Measurements from ENCODE around the gene CCDC9B. TPM values are rescaled to one million over a fixed set of nuclear protein-coding genes. Genes with fewer than 3 reads are reported as not detected.

CCDC9B gene
- 9.8 and 12.1 TPM in 2 replicates for total RNA-seq (2014; rRNA removed)
- polyA plus RNA-seq (2012), result 53.9 TPM

- peak; percentile 89 for DNase-seq (ENCODE audit: low read depth)
Measured at GRCh38 chr15:40340740-40341400, at the start of gene CCDC9B. Gene CCDC9B (minus strand): TSS chr15:40340939. CDS start chr15:40340819, 120 bp downstream.

- DNase-seq (ENCODE audit: low read depth), result no peak
Measured at GRCh38 chr15:40389824-40390595, 49.3 kb upstream of the CCDC9B start.

GRCh38 chr15:40388941-40389823 lies 48.4 kb upstream of the CCDC9B start:
- DNase-seq (ENCODE audit: low read depth), result no peak

GRCh38 chr15:40386480-40386879 lies 45.7 kb upstream of the CCDC9B start:
- DNase-seq (ENCODE audit: low read depth), result no peak

- peak; percentile 93 for DNase-seq (ENCODE audit: low read depth)
Measured at GRCh38 chr15:40382580-40383456, 42.1 kb upstream of the CCDC9B start, which contains the start of gene KNSTRN. Gene KNSTRN (plus strand): TSS chr15:40382721. CDS start chr15:40382836, 115 bp downstream.

GRCh38 chr15:40381818-40382529 lies 41.2 kb upstream of the CCDC9B start:
- no peak for DNase-seq (ENCODE audit: low read depth)

- no peak for DNase-seq (ENCODE audit: low read depth)
Measured at GRCh38 chr15:40380636-40381035, 39.9 kb upstream of the CCDC9B start.

- peak; percentile 99 for DNase-seq (ENCODE audit: low read depth)
Measured at GRCh38 chr15:40379853-40380252, 39.1 kb upstream of the CCDC9B start.

- DNase-seq (ENCODE audit: low read depth), result no peak
Measured at GRCh38 chr15:40379374-40379773, 38.6 kb upstream of the CCDC9B start.

GRCh38 chr15:40377606-40378005 lies 36.9 kb upstream of the CCDC9B start:
- no peak for DNase-seq (ENCODE audit: low read depth)

GRCh38 chr15:40372981-40373380 lies 32.2 kb upstream of the CCDC9B start:
- no peak for DNase-seq (ENCODE audit: low read depth)

GRCh38 chr15:40369971-40370370 lies 29.2 kb upstream of the CCDC9B start:
- DNase-seq (ENCODE audit: low read depth), result no peak

GRCh38 chr15:40369474-40369869 lies 28.7 kb upstream of the CCDC9B start:
- no peak for DNase-seq (ENCODE audit: low read depth)

GRCh38 chr15:40368719-40369473 lies 28.2 kb upstream of the CCDC9B start:
- no peak for DNase-seq (ENCODE audit: low read depth)

GRCh38 chr15:40367686-40368611 lies 27.2 kb upstream of the CCDC9B start:
- peak; percentile 87 for DNase-seq (ENCODE audit: low read depth)

GRCh38 chr15:40367371-40367685 lies 26.6 kb upstream of the CCDC9B start:
- DNase-seq (ENCODE audit: low read depth), result no peak

GRCh38 chr15:40366457-40367370 lies 26.0 kb upstream of the CCDC9B start:
- DNase-seq (ENCODE audit: low read depth), result no peak

Data from LHCN-M2 (cell line).